Smooth muscle cell (in vitro differentiated cells): ENCODE measurements around the gene SDR42E1. TPM values are rescaled to one million over a fixed set of nuclear protein-coding genes. Genes with fewer than 3 reads are reported as not detected.
"Not testable (repeated sequence)": the region's sequence is repeated elsewhere in the genome, so short reads cannot be mapped to it uniquely, and the experiment has no call there.

Experiments used
- DNase-seq: peaks from one replicate; lab custom pipeline; 2025; ENCODE audit not compliant: unreplicated experiment; lab: John Stamatoyannopoulos, UW
- H2AFZ ChIP-seq: fragments of 200-600 bp; sonication (generic); 2 replicates; pipeline ENCODE4 v1.6.0; 2016; ENCODE audit warnings: antibody characterized with exemption, low read depth, mild to moderate bottlenecking
- H3F3A ChIP-seq: fragments of 200-600 bp; sonication (generic); 2 replicates; pipeline ENCODE4 v1.6.0; 2017; ENCODE audit warnings: antibody characterized with exemption, low read depth
- H3K27ac ChIP-seq: fragments of 200-600 bp; sonication (generic); 2 replicates; pipeline ENCODE4 v1.5.1; 2016; ENCODE audit warnings: low read depth, mild to moderate bottlenecking
- H3K27me3 ChIP-seq: fragments of 200-600 bp; sonication (generic); 2 replicates; pipeline ENCODE4 v1.6.1; 2016; ENCODE audit warnings: low read depth, mild to moderate bottlenecking
- H3K36me3 ChIP-seq: fragments of 200-600 bp; sonication (generic); 2 replicates; pipeline ENCODE4 v1.5.1; 2016; ENCODE audit warnings: low read depth
- H3K4me1 ChIP-seq: fragments of 200-600 bp; sonication (generic); 2 replicates; pipeline ENCODE4 v1.5.1; 2016; ENCODE audit warnings: low read depth
- H3K4me2 ChIP-seq: fragments of 200-600 bp; sonication (generic); 2 replicates; pipeline ENCODE4 v1.6.0; 2016; ENCODE audit warnings: mild to moderate bottlenecking
- H3K4me3 ChIP-seq: fragments of 200-600 bp; sonication (generic); 2 replicates; pipeline ENCODE4 v1.5.1; 2016; ENCODE audit warnings: mild to moderate bottlenecking
- H3K79me2 ChIP-seq: fragments of 200-600 bp; sonication (generic); 2 replicates; pipeline ENCODE4 v1.6.0; 2016; ENCODE audit warnings: low read depth, mild to moderate bottlenecking
- H3K9ac ChIP-seq: fragments of 200-600 bp; sonication (generic); 2 replicates; pipeline ENCODE4 v1.6.0; 2016; ENCODE audit warnings: low read depth
- H3K9me3 ChIP-seq: fragments of 200-600 bp; sonication (generic); replicated peaks from 2 replicates; pipeline ENCODE4 v1.5.1; 2016; ENCODE audit warnings: low read depth
- H4K20me1 ChIP-seq: fragments of 200-600 bp; sonication (generic); 2 replicates; pipeline ENCODE4 v1.6.0; 2016; ENCODE audit warnings: low read depth
- WGBS: methylation state at CpG from one replicate; pipeline ENCODE4 v1.1.7; 2016; ENCODE audit warnings: low lambda C conversion rate; 5-methylcytosine and 5-hydroxymethylcytosine counted together
- polyA plus RNA-seq: library from polyadenylated mRNA; unstranded; fragments of >200 nt; fragmentation: Nextera tagmentation; extraction: Ambion mirVana; gene quantifications from 2 replicates; pipeline ENCODE4 v1.2.1, GENCODE V29; 2016
- total RNA-seq: library from RNA; depleted of rRNA; stranded (reverse); fragments of >200 nt; gene quantifications from 2 replicates; pipeline ENCODE4 v1.2.3, GENCODE V29; 2014
- TF ChIP-seq, protein P1 (sequence below): fragments of 200-600 bp; sonication (generic); IDR thresholded peaks from 2 replicates; pipeline ENCODE4 v1.5.1; 2017; ENCODE audit warnings: borderline replicate concordance, mild to moderate bottlenecking, antibody characterized with exemption; ENCODE audit not compliant: insufficient read depth, poor library complexity, severe bottlenecking

SDR42E1 gene
- total and polyA plus RNA-seq, 2 experiments from 2014 or later: not detected

- H2AFZ ChIP-seq: no peak overlapping the region
- DNase-seq: no peak
- H3K4me2 ChIP-seq: no peak overlapping the region
- TF ChIP-seq, protein P1, sequence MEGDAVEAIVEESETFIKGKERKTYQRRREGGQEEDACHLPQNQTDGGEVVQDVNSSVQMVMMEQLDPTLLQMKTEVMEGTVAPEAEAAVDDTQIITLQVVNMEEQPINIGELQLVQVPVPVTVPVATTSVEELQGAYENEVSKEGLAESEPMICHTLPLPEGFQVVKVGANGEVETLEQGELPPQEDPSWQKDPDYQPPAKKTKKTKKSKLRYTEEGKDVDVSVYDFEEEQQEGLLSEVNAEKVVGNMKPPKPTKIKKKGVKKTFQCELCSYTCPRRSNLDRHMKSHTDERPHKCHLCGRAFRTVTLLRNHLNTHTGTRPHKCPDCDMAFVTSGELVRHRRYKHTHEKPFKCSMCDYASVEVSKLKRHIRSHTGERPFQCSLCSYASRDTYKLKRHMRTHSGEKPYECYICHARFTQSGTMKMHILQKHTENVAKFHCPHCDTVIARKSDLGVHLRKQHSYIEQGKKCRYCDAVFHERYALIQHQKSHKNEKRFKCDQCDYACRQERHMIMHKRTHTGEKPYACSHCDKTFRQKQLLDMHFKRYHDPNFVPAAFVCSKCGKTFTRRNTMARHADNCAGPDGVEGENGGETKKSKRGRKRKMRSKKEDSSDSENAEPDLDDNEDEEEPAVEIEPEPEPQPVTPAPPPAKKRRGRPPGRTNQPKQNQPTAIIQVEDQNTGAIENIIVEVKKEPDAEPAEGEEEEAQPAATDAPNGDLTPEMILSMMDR: no peak
- H3K36me3 ChIP-seq: no peaks in the 10 kb centered on the region
- 86% methylated on average over 3 of the region's 3 CpGs for WGBS
- H3F3A ChIP-seq: peaks cover 9% of the 10 kb centered on the region
- no peaks in the 10 kb centered on the region for H3K9me3 ChIP-seq
- H3K27me3 ChIP-seq: no peaks in the 10 kb centered on the region
- no peaks in the 10 kb centered on the region for H4K20me1 ChIP-seq
- H3K4me1 ChIP-seq: peaks cover 11% of the 10 kb centered on the region
- no peak overlapping the region for H3K4me3 ChIP-seq
- no peak overlapping the region for H3K9ac ChIP-seq
- H3K79me2 ChIP-seq: no peaks in the 10 kb centered on the region
- no peak overlapping the region for H3K27ac ChIP-seq
Measured at GRCh38 chr16:81992859-81993258, 18.4 kb downstream of the SDR42E1 start.

DNA sequence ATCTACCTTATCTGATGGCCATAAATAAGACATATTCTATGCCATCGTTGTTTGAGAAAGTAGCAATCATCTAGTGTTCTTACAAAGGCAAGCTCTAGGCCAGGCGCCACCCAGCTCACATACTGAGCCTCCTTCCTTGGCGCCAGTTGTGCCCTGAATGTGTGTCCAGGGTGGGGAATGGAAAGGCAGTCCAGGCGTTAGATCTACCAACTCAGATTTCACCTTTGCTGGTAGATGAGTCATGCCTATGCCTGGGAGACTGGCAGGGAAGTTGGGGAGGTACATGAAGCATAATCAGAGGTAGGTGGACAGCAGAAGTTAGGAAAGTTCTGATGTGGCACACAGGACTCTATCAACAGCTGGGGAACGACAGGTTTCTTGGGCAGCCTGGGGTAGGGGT lies 23.6 kb downstream of the SDR42E1 start:
- H3K36me3 ChIP-seq: no peaks in the 10 kb centered on the region
- no peak for DNase-seq
- TF ChIP-seq, protein P1: no peak
- no peak overlapping the region for H3K9ac ChIP-seq
- H4K20me1 ChIP-seq: no peaks in the 10 kb centered on the region
- H2AFZ ChIP-seq: no peak overlapping the region
- H3K9me3 ChIP-seq: no peaks in the 10 kb centered on the region
- H3K79me2 ChIP-seq: no peaks in the 10 kb centered on the region
- peaks cover 4% of the 10 kb centered on the region for H3K27me3 ChIP-seq
- H3K4me1 ChIP-seq: no peaks in the 10 kb centered on the region
- no peak overlapping the region for H3K4me2 ChIP-seq
- 90% methylated on average over 5 of the region's 5 CpGs for WGBS
- no peak overlapping the region for H3K4me3 ChIP-seq
- no peak overlapping the region for H3K27ac ChIP-seq
- no peaks in the 10 kb centered on the region for H3F3A ChIP-seq

- Histone ChIP-seq H3K36me3 (no peaks in the 10 kb centered on the region), H3K27me3 (peaks cover 4% of the 10 kb centered on the region), H4K20me1 (no peaks in the 10 kb centered on the region), H3K4me3 (no peak overlapping the region), H3K9ac (no peak overlapping the region), H3K4me2 (no peak overlapping the region), H3K9me3 (no peaks in the 10 kb centered on the region), H3K27ac (no peak overlapping the region), H3F3A (no peaks in the 10 kb centered on the region), H3K4me1 (no peaks in the 10 kb centered on the region), H2AFZ (no peak overlapping the region), H3K79me2 (no peaks in the 10 kb centered on the region)
- no peak for DNase-seq
- WGBS: 89% methylated on average over 8 of the region's 8 CpGs
- TF ChIP-seq, protein P1: no peak
Measured at GRCh38 chr16:81987121-81987520, 24.1 kb downstream of the SDR42E1 start.

DNA sequence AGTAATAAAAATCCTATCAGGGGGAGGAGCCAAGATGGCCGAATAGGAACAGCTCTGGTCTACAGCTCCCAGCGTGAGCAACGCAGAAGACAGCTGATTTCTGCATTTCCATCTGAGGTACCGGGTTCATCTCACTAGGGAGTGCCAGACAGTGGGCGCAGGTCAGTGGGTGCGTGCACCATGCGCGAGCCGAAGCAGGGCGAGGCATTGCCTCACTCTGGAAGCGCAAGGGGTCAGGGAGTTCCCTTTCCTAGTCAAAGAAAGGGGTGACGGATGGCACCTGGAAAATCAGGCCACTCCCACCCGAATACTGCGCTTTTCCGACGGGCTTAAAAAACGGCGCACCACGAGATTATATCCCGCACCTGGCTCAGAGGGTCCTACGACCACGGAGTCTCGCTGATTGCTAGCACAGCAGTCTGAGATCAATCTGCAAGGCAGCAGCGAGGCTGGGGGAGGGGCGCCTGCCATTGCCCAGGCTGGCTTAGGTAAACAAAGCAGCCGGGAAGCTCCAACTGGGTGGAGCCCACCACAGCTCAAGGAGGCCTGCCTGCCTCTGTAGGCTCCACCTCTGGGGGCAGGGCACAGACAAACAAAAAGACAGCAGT lies 33.8 kb downstream of the SDR42E1 start:
- not testable (repeated sequence) for H3K36me3 ChIP-seq, H3K4me1 ChIP-seq, H3K4me2 ChIP-seq, H3K79me2 ChIP-seq, DNase-seq, H3F3A ChIP-seq, H3K4me3 ChIP-seq, H4K20me1 ChIP-seq, H3K9ac ChIP-seq, H3K9me3 ChIP-seq, H3K27me3 ChIP-seq, H2AFZ ChIP-seq, H3K27ac ChIP-seq
- 78% methylated on average over 26 of the region's 26 CpGs for WGBS
